NCI-H2196 (cell line): ENCODE measurements around the gene KCNJ11.
A peak's percentile ranks its signal among the peaks of the same experiment; 100 is the strongest.

Experiments
- DNase-seq: peaks from one replicate; lab custom pipeline; 2025; ENCODE audit not compliant: unreplicated experiment; lab: John Stamatoyannopoulos, UW

Gene KCNJ11

DNA sequence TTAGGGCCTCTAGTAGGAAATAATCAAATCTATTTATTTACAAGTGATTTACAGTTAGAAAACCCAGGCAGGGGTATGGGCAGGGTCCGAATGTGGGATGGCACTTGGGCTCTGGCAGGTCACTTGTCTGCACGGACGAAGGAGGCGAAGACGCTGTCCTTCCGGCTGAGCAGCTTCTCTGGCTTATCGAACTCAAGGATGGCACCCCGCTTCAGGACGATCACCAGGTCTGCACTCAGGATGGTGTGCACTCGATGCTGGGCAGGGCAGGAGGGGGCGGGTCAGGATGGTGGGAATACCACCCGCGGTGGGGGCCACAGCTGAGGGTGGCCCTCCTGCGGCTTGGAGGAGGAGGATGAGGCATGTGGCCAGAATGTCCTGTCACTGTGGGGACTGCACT is 4.4 kb upstream of the KCNJ11 start:
- no peak for DNase-seq

DNA sequence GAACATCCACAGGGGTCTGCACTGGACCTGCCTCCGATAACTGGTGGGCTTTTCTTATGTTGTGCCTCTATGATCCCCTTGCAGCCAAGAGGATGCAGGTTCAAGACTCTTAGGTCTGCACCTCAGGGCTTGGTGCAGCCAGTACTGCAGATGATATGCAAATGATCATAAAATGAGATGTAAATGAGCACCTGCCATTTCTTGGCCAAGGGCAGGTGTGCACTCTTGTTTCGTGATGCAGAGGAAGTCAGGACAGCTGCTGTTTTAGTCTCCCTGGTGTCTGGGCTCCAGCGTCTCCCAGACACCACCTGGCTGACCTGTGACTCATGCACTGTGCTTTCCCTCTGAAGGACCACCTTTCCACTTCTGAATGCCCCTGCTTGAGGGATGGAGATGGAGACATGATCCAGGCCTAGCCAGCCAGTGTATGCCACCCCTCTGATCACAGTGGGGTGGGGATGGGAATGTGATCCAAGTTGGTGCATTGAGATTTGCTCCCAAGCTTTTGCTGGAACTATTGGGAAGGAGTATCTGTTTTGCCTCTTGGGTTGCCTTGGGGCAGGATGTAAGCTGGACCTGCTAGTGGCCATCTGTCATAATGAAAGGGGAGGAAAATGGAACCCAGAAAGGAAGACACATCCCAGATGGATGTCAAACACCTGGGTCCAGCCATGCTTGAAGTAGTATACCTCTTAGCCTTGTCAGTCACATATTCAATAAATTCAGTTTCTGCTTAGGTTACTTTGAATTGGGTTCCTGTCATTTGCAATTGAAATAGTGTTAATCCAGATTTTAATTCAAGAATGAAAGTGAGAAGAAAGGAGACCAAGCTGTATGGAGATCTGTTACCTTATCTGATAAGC is 3.3 kb upstream of the KCNJ11 start:
- DNase-seq: peak; percentile 87

DNA sequence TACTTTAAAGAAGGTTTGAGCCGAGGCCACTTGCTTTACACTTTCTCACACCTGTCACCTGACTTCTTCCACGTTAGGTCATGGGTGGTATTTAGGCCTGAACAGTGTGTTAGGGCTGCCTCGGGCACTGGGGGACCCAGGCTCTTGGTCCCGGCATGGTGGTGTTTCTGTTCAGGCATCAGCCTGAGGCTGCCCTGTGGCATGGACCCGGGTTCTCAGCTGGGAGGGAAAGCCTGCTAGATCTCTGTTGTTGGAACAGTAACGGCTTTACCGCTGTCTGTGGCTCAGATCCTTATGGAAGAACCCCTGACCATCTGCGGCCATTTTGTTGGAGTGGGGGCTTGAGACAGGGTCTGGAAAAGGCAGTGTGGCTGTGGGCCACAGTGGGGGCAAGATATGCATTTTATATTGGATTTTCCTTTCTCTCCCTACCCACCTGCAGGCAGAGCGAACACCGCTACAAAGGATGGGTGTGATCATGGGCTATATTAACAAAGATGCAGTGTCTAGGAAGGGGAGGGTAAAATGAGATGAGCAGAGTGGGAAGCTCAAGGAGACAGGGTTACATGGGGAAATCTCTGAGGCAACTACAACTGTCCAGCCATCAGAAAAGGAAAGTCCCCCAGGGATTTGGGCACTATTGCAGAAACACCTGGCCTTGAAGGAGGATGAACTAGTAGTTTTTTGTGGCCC is 1.6 kb upstream of the KCNJ11 start:
- no peak for DNase-seq

DNA sequence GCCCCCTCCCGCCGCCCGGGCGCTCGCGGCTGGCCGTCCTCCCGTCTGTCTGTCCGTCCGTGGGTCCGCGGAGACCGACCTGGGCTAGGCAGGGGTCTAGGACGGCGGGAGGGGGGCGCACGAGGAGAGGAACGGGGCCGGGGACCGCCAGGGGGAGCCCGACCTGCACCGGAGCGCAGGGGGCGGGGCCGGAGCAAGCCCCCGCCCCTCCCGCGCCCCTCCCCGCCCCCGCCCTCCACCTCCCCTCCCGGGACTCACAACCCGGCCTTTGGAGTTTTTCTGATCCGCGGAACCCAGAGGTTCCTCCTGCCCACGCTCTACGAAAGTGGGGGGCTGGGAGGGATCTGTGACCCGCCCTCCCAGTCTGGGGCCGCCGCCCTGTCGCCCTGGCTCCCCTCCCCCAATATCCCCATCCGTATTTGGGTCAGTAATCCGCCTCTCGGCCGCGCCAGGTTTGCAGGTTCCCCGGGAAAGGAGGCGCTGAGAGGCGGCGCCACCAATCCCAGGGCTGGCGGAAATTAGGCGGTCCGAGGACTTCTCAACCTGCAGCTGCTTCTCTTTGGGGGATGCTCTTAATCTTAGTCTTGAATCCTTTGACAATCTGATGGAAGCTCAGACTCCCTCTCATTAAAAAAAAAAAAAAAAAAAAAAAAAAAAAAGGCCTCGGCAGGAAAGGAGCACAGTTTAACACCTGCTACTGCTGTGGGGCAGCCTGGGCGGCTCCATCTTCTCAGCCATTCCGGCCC is 925 bp upstream of the KCNJ11 start:
- peak; percentile 95 for DNase-seq

DNA sequence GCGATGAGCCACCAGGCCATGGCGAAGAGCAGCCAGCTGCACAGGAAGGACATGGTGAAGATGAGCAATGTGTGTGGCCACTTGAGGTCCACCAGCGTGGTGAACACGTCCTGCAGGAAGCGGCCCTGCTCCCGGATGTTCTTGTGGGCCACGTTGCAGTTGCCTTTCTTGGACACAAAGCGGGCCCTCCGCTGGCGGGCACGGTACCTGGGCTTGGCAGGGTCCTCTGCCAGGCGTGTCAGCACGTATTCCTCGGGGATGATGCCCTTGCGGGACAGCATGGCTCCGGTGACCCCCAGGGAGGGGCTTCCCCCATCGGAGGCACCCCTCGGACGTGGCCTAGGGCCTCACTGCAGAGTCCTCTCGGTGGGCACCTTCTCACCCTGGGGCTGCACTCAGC is 648 bp downstream of the KCNJ11 start:
- DNase-seq: no peak

DNA sequence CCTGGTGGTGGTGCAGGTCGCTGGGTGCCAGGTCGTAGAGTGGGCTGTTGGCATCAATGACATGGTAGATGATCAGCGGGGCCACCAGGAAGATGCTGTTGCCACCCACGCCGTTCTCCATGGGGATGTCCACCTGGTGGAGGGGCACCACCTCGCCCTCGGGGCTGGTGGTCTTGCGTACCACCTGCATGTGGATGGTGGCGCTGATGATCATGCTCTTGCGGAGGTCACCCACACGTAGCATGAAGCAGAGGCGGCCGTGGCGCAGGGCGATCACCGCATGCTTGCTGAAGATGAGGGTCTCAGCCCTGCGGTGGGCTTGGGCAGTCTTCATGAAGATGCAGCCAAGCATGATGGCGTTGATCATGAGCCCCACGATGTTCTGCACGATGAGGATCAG is 1.2 kb downstream of the KCNJ11 start:
- DNase-seq: no peak

DNA sequence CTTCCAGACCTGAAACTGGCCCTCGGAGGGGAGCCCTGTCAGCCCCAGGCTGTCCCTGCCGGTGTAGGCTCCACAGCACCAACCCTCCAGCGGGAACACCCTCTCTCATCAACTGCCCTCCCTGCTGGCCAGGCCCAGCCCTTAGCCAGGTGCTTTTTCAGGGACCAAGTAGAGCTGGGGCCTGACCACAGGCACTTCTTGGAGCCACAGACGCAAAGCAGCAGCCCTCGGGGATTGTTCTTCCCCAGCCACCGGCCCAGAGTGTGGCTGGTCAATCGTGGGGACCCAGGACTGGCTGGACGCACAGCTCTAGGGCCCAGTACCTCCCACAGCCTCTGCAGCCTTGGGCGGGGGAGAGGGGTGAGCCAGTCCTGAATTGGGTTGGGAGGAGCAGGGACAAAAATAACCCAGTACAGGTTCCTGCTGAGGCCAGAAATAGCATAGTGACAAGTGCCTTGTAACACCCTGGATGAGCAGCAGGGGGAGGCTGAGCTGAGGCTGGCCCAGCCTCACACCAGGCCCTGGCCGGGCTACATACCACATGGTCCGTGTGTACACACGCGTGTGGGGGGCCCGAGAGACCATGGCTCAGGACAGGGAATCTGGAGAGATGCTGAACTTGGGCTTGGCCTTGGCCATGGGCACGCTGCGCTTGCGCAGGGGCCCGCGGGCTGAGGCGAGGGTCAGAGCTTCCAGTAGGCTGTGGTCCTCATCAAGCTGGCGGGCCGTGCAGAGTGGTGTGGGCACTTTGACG is 2.0 kb downstream of the KCNJ11 start:
- peak; percentile 55 for DNase-seq

DNA sequence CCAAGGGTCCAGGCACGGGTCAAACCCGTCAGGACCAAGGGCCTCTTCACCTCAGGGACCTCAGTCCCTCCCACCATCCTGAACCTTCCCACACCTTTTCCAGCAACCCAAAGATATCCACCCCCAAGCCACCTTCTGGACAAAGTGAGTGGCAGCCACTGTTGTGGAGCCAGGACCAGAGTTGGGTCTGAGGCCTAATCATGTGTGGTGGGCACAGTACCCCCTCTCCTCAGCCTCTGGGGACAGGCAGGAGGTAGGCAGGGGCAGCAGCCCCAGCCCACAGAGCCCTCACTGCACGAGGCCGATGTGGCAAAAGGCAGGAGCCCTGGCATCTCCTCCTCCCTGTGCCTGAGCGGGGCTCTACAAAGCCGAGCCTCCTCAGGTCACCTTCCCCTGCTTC is 2.5 kb downstream of the KCNJ11 start:
- DNase-seq: no peak

DNA sequence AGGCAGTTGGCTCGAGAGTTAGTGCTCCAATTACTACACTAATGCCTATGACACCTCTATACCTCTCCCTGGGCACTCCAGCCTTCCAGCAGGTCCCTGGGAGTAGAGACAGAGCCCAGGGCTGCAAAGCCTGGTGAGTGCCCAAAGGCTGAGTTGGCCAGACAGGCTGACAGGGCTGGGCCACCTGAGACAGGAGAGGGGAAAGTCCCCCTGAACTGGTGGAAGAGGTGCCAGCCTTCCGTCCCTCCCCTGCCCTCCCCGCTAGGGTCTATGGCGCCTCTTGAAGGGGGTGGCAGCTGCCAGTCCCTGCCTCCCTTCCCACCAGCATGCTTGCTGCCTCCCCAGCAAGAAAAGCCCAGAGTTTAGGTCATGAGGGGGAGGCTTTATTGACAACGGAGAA is 3.0 kb downstream of the KCNJ11 start:
- no peak for DNase-seq

DNA sequence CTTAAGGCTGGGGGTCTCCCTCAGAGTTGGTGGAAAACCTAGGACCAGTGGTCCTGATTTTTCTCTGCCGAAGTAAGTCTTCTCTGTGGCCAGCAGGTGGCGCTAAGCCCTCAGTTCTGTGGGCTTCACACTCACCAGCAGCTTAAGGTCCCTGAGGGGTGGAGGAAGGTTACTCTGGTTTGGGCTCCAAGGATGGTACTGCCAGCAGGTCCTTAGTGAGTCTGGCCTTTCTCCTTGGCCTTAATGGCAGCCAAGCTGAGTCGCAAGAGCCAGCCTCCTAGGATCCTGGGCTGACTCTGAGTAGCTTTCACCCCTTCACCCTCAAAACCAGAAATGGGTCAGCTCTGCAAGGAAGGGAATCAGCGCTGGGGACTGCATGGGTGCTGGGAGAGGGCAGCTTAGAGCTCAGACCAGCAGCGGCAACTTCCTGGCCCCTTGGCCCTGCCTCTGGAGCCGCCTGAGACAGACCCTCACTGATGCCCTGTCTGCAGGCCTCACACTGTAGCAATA is 4.4 kb downstream of the KCNJ11 start:
- DNase-seq: peak; percentile 90

DNA sequence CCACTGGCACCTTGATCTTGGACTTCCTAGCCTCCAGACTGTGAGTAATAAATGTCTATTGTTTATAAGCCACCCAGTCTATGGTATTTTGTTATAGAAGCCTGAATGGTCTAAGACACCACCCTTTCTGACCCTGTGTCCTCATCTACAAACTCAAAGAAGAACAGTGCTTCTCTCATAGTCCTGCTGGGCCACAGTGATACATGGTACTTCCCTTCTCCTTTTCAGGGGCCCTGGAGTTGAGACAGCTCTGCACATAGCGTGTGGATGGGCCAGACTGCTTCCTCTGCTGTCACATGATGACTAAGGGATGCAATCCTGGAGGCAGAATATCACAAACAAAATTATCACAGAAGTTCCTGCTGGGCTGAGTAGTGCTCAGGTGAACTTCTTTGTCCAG is 5.0 kb downstream of the KCNJ11 start:
- no peak for DNase-seq

DNA sequence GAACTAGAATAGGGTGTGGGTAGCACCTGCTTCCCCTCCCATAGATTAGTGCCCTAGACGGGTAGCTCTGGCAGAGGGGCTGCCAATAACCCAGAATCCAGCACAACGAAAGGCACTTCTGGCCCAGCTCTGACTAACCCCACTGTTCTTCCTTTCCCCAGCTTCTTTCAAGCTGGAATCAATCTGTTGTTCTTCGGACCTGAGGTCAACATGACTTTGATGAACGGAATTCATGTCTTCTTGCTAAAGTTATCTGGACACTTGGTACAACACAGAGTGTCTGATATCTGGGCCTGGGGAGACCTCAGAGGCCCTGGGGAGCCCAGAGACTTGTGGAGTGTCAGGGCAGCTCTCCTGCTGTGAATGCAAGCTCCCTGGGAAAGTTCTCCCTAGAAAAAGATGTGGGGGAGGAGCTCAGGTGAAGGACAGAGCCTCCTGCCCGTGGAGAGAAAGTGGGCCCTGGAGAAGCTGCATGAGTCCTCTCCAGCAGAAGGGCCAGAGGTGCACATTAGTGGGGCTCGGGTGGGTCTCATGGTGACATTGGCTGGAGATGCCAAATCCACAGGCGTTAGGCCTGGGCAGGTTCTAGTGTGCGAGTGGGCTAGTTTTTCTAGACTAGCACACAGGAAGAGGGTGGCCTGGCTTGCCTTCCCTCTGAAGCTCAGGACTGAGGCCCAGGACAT is 6.3 kb downstream of the KCNJ11 start:
- no peak for DNase-seq

DNA sequence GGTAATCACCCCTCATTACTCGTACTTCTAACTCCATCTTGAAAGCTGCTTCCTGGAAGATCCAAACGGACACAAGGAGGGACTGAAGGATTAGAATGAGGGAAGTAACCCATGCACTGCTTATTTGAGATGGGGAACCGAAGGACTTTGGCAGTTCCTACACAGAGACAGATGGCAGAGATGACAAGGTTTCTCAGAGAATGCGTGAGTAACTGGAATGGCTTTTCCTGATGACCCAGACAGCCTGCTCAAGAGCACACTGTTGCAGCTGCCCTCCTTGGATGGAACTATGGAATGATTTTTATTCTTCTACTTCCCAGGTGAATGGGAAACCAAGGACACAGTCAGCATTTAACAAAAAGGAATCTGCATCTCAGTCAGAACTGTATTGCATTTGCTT is 7.3 kb downstream of the KCNJ11 start:
- no peak for DNase-seq

DNA sequence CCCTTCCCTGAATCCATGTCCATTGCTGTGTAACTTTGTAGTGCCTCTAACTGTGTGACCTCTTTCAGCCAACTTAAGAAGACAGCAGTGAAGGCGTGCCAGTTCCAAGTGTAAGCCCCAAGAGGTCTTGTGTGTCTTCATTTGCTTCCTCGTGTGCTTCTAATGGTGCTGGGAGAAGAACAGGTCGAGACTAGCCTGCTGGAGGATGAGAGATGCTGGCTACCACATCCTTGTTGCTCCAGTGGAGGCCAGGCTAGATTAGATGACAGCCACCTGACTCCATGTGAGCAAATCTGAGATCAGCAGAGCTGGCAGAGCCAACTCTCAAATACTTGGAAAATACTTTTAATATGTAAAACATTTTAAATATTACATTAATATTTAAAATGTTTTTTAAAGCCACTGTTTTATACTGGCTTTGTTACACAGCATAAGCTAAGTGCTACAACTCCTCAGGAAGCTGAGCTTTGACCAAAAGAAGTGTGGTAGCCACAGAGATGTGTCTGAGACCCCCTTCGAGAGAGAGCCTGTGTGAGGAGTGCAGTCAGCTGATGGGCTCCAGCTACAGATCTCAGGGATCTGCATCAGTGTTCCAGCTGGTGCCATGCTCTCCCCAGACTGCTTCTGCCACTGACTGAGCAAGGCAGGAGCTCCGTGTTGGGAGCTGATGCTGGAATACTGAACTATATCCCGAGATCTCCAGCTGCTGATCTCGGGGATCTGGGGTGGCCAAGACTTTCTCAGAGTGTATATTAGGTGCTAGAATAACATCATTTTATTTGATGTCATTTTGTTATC is 8.9 kb downstream of the KCNJ11 start:
- DNase-seq: no peak

DNA sequence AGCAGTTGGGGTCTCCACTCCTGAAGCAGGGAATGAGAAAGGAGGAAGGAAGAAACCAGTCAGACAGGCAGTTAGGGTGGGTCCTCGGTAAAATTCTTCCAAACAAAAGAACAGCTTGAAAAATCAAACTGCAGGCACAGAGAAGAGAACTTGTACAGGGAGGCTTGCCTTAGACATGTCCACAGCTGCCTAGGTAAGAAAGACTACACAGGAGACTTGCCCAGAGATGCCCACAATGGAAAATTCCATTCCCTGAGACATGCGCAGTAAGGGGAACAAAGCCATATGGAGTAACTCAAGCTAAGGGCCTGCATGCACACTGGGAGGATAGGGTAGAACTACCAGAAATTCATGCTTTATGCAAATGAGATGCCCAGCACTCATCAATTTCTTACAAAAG is 9.8 kb downstream of the KCNJ11 start:
- DNase-seq: no peak

DNA sequence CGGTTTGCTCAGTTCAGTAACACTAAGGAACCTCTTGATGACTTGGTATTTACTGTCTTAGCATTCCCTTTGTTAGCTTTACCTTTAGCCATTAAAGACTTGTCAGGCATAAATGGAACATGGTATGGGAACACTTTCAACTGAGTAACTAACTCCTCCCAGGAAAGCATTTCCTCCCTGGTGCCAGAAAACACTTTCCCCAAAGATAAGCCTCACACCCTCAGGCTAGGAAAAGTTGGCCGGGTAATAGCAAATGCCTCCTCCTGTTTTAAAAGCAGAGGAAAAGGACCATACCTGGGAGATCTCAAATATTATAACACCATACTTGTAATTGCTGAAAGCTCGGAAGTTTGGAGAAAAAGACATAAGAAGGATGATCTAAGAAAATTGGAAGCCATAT is 12.0 kb downstream of the KCNJ11 start:
- DNase-seq: no peak

DNA sequence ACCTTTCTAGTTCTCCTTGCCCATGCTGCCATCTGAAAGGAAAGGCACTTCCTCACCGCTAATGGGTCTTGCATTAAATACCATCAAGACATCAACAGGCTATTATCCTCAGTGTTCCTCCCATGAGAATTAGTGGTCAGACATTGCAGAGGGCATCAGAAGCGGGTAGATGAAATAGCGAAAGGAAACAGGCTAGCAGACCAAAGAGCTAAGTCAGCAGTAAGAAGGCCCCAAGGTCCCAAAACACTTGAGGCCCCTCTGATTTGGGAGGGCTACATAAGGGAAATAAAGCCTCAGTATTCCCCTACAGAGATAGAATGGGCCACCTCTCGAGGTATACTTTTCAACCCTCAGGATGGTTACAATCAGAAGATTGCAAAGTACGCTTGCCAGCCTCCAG is 12.9 kb downstream of the KCNJ11 start:
- DNase-seq: no peak

DNA sequence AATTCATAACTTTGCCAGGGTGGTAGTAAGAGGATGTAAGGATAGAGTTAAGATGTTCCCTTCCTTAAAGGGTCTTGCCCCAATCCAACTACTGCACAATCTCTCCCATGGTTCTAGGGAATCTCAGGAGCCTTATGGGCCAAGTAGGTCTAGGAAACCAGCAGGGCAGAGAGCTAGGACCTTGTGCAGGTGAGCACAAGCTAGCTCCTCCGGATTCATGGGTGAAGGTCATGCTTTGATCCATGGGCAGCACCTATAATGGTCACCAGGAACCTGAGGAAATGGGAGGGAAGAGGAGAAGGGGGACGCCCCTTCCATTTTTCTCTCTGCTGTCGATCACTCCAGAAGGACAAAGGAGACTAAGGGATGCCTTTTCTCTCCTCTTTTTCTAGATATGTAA is 16.8 kb downstream of the KCNJ11 start:
- DNase-seq: peak; percentile 16

DNA sequence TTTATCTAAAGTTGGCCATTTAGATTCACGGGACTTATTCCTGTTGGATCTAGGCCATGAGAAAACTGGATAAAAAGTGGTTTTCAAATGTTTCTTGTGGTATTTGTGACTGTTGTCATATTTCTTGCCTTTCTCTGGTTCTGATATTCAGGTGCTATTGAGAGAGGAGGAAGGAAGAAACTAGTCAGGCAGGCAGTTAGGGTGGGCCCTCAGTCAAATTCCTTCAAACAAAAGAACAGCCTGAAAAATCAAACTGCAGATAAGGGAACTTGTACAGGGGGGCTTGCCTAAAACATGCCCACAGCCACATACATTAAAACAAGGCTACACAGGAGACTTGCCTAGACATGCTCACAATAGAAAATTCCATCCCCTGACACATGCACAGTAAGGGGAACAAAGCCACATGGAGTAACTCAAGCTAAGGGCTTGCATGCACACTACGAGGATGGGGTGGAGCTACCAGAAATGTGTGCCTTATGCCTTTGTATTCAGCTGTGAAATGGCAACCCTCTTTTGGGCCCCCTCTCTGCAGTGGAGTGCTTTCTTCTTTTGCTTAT is 18.7 kb downstream of the KCNJ11 start:
- no peak for DNase-seq
